ENCODE data around the gene PCDHB3. TPM values are rescaled to one million over a fixed set of nuclear protein-coding genes. Genes with fewer than 3 reads are reported as not detected.
A peak's percentile ranks its signal among the peaks of the same experiment; 100 is the strongest.

PCDHB3 gene
- total and polyA plus RNA-seq, 2 of the 4 experiments (the other 2 are of a cell fraction), result 0.12 to 0.18 TPM

- peak within 1 kb of the TSS; percentile 92 for H3K9ac ChIP-seq (ENCODE audit: low read depth, low read length)
- in situ Hi-C loops (cut with MboI; ENCODE audit: low sequenced_read_pairs) (no loop called here), intact Hi-C loops (cut with micrococcal nuclease) (loop anchor here (5.0 kb wide), 1 partner anchor 468 kb away; no protein-coding TSS in a partner anchor), dilution Hi-C loops (cut with HindIII; ENCODE audit: low sequenced_read_pairs, unreplicated experiment) (no loop called here)
- H2AFZ ChIP-seq (replicated peaks; ENCODE audit: low read length, poor library complexity), result peak within 1 kb of the TSS; percentile 18
- ATAC-seq (ENCODE audit: low read depth) (peak; percentile 53), DNase-seq (peak; percentile 14)
- H3K27ac ChIP-seq (ENCODE audit: insufficient read depth, low read length), result peak within 1 kb of the TSS; percentile 74; the same call in 1 of the 2 replicates
- no peak within 1 kb of the TSS for H2AK5ac ChIP-seq (ENCODE audit: low read depth, low read length)
- H3K9me3 ChIP-seq (ENCODE audit: control insufficient read depth, insufficient read depth, low read length), result peaks cover 9% of the 10 kb centered on the region
- no peaks in the 10 kb centered on the region for H3K4me1 ChIP-seq (ENCODE audit: control insufficient read depth, insufficient read depth, low read length)
- H3K79me1 ChIP-seq (ENCODE audit: low read depth in 1 of 2, low read length in 2 of 2), result no peaks in the 10 kb centered on the region
- no peak within 1 kb of the TSS for H2BK15ac ChIP-seq (ENCODE audit: low read depth, low read length)
- no peak within 1 kb of the TSS for H4K8ac ChIP-seq (ENCODE audit: low read depth in 2 of 2, low read length in 2 of 2)
- H2BK120ac ChIP-seq (ENCODE audit: low read depth, low read length), result no peak within 1 kb of the TSS
- H3K27me3 ChIP-seq (ENCODE audit: control insufficient read depth, insufficient read depth, low read length), result no peaks in the 10 kb centered on the region
- H2BK5ac ChIP-seq (ENCODE audit: low read depth, low read length, poor library complexity, severe bottlenecking), result no peak within 1 kb of the TSS
- 15% methylated on average over 7 of the region's 29 CpGs; no CpG with 5 or more reads in 1 of the 2 experiments for WGBS, 2 experiments (ENCODE audit: extremely low coverage in 2 of 2, insufficient read length in 1 of 2)
- H3K23ac ChIP-seq (ENCODE audit: low read depth, low read length), result no peak within 1 kb of the TSS
- H3K4me3 ChIP-seq (ENCODE audit: insufficient read depth, low read depth, low read length), result peak within 1 kb of the TSS; percentile 86
- no peaks in the 10 kb centered on the region for H3K9me1 ChIP-seq (ENCODE audit: insufficient read depth, low read length)
- POLR2A ChIA-PET (ENCODE audit: unreplicated experiment), result no interaction called here
- no peak within 1 kb of the TSS for H4K91ac ChIP-seq (ENCODE audit: insufficient read depth, low read depth, low read length)
- H3K14ac ChIP-seq (replicated peaks; ENCODE audit: low read depth, low read length), result no peak within 1 kb of the TSS
- peak within 1 kb of the TSS; percentile 52 for H3K18ac ChIP-seq (ENCODE audit: low read depth, low read length)
- peak within 1 kb of the TSS; percentile 36 for H4K5ac ChIP-seq (ENCODE audit: low read depth, low read length)
- H2AK9ac ChIP-seq (replicated peaks; ENCODE audit: low read depth, low read length, poor library complexity), result no peak within 1 kb of the TSS
- peak within 1 kb of the TSS; percentile 45 for H3K4me2 ChIP-seq (ENCODE audit: low read depth, low read length)
- no peaks in the 10 kb centered on the region for H3K36me3 ChIP-seq (ENCODE audit: control insufficient read depth, insufficient read depth, low read length)
- H2BK20ac ChIP-seq (ENCODE audit: low read depth, low read length), result no peak within 1 kb of the TSS
- no peak within 1 kb of the TSS for H3K4ac ChIP-seq (ENCODE audit: low read depth, low read length)
- no peak for TF ChIP-seq CHD1 (IDR thresholded peaks at IDR 0.05; ENCODE audit: low read depth, low read length)
- TF ChIP-seq CTCF (conservative IDR thresholded peaks at IDR 0.05; ENCODE audit: low read depth, low read length), result peak; percentile 29
- TF ChIP-seq BHLHE40 (IDR thresholded peaks at IDR 0.05; ENCODE audit: low read depth, low read length), result no peak
- TF ChIP-seq SMC3 (IDR thresholded peaks at IDR 0.05; ENCODE audit: low read depth, low read length), result no peak
- TF ChIP-seq RCOR1 (IDR thresholded peaks at IDR 0.05; ENCODE audit: insufficient replicate concordance, low read length), result no peak
- no peak for TF ChIP-seq NFE2L2 (IDR thresholded peaks at IDR 0.05; ENCODE audit: low read depth, low read length)
- no peak for TF ChIP-seq RFX5 (IDR thresholded peaks at IDR 0.05; ENCODE audit: low read depth, low read length)
- no peak for TF ChIP-seq MAZ (IDR thresholded peaks at IDR 0.05; ENCODE audit: borderline replicate concordance, low read depth, low read length)
- no peak for TF ChIP-seq MXI1 (IDR thresholded peaks at IDR 0.05; ENCODE audit: borderline replicate concordance, low read depth, low read length)
- H3K56ac ChIP-seq (ENCODE audit: extremely low read depth, insufficient read depth, low read length), result 0 out of 2 replicates have a peak within 1 kb of the TSS, but pooled peaks have one; percentile 19
- BruUV-seq (replicated peaks), result no TSS peak
- no peaks in the 10 kb centered on the region for H4K20me1 ChIP-seq (ENCODE audit: insufficient read depth, low read length)
- CTCF ChIA-PET, result interaction anchor here (0.6 to 1.2 kb wide), 2 partner anchors 11 to 104 kb away, joined by 3 to 4 read pairs; no protein-coding TSS in a partner anchor
Measured at GRCh38 chr5:141094481-141095262, 5.6 kb upstream of the PCDHB3 start, which contains the start of gene PCDHB2. TSS of gene PCDHB2 (plus strand) at chr5:141094615. CDS start at chr5:141094791, 176 bp downstream.
